Kidney epithelial cell (primary cell): ENCODE measurements around the gene GRM8. TPM values are rescaled to one million over a fixed set of nuclear protein-coding genes. Genes with fewer than 3 reads are reported as not detected.
"Not testable (repeated sequence)": the region's sequence is repeated elsewhere in the genome, so short reads cannot be mapped to it uniquely, and the experiment has no call there.

Experiments used
- DNase-seq: peaks from one replicate; pipeline ENCODE4 v3.0.0-alpha.2; 2010; ENCODE audit warnings: low read depth
- H3K27me3 ChIP-seq: 2 replicates; pipeline ENCODE4 v1.6.0; 2011; ENCODE audit warnings: low read length; ENCODE audit not compliant: control insufficient read depth, insufficient read depth
- H3K36me3 ChIP-seq: 2 replicates; pipeline ENCODE4 v1.5.1; 2011; ENCODE audit warnings: low read length; ENCODE audit not compliant: control insufficient read depth, insufficient read depth
- H3K4me3 ChIP-seq: 2 replicates; pipeline ENCODE4 v1.5.1; 2011; ENCODE audit warnings: low read depth, mild to moderate bottlenecking, control low read depth, low read length
- total RNA-seq: library from RNA; depleted of rRNA; stranded (reverse); fragments of >200 nt; gene quantifications from 2 replicates; pipeline ENCODE4 v1.2.3, GENCODE V29; 2015
- TF ChIP-seq, protein P1 (sequence below): IDR thresholded peaks from 2 replicates; pipeline ENCODE4 v1.5.1; 2011; ENCODE audit warnings: mild to moderate bottlenecking, moderate library complexity, low read length, control low read depth, inconsistent platforms; ENCODE audit not compliant: insufficient read depth, poor library complexity, severe bottlenecking

Gene GRM8
- total RNA-seq, 1 donor from 2014 or later = 0.17 TPM

DNA sequence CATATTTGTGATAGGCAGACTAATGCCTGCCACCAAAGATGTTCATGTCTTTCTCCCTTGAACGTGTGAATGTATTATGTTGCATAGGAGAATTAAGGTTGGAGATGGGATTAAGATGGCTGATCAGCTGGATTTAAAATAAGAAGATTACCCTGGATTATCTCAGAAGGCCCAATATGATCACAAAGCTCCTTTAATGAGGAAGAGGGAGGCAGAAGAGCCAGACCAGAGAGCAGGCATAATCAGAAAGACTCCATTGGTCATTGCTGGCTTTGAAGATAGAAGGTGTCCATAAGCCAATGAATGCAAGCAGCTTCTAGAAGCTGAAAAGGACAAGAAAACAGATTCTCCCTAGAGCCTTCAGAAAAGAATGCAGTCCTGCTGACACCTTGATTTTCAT, 410.3 kb downstream of the GRM8 start:
- Histone ChIP-seq H3K36me3 (no peaks in the 10 kb centered on the region), H3K4me3 (no peak overlapping the region), H3K27me3 (no peaks in the 10 kb centered on the region)
- TF ChIP-seq, protein P1, sequence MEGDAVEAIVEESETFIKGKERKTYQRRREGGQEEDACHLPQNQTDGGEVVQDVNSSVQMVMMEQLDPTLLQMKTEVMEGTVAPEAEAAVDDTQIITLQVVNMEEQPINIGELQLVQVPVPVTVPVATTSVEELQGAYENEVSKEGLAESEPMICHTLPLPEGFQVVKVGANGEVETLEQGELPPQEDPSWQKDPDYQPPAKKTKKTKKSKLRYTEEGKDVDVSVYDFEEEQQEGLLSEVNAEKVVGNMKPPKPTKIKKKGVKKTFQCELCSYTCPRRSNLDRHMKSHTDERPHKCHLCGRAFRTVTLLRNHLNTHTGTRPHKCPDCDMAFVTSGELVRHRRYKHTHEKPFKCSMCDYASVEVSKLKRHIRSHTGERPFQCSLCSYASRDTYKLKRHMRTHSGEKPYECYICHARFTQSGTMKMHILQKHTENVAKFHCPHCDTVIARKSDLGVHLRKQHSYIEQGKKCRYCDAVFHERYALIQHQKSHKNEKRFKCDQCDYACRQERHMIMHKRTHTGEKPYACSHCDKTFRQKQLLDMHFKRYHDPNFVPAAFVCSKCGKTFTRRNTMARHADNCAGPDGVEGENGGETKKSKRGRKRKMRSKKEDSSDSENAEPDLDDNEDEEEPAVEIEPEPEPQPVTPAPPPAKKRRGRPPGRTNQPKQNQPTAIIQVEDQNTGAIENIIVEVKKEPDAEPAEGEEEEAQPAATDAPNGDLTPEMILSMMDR = no peak
- no peak for DNase-seq

GRCh38 chr7:126840869-126841268, 411.9 kb downstream of the GRM8 start:
- no peak overlapping the region for H3K4me3 ChIP-seq
- TF ChIP-seq, protein P1 = no peak
- no peaks in the 10 kb centered on the region for H3K27me3 ChIP-seq
- DNase-seq = no peak
- no peaks in the 10 kb centered on the region for H3K36me3 ChIP-seq

DNA sequence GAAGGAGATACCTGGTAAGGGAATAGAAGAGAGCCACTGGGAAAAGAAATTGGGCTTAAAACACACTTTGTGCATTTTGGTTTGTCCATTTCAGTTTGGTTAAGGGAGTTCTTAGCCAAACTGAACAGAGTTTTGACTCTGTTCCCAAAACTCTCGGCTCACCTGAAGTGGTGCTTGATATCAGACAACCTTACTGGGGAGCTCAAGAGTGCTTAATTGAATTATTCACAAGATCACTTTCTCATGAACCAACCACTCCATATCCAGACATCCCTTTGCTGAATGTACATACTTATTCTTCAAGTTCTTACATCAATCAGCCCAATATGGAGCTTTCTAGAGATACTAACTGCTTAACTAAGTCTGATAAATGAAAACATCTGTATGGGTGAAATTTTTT, 413.1 kb downstream of the GRM8 start:
- H3K36me3 ChIP-seq = no peaks in the 10 kb centered on the region
- H3K27me3 ChIP-seq = no peaks in the 10 kb centered on the region
- no peak for DNase-seq
- no peak overlapping the region for H3K4me3 ChIP-seq
- TF ChIP-seq, protein P1 = no peak

GRCh38 chr7:126838194-126838593, 414.5 kb downstream of the GRM8 start:
- no peak for DNase-seq
- TF ChIP-seq, protein P1 = no peak
- Histone ChIP-seq H3K27me3 (no peaks in the 10 kb centered on the region), H3K36me3 (no peaks in the 10 kb centered on the region), H3K4me3 (no peak overlapping the region)

- DNase-seq, H3K27me3 ChIP-seq, H3K4me3 ChIP-seq, H3K36me3 ChIP-seq: not testable (repeated sequence)
Measured at GRCh38 chr7:126831241-126831640, 421.5 kb downstream of the GRM8 start.

DNA sequence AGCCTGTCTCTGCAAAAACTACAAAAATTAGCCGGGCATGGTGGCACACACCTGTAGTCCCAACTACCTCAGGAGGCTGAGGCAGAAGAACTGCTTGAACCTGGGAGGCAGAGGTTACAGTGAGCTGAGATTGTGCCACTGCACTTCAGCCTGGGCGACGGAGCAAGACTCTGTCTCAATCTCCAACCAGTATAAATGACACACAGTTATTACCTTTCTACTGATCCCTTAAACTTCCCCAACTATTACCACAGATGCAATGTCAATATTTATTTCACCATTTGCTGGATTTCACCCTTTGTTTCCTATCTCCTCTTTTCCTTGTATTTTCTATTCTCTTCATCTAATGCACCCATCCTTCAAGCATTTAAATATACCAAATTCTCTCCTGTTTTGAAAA, 431.8 kb downstream of the GRM8 start:
- no peak for DNase-seq
- H3K36me3 ChIP-seq = no peaks in the 10 kb centered on the region
- no peak overlapping the region for H3K4me3 ChIP-seq
- H3K27me3 ChIP-seq = no peaks in the 10 kb centered on the region
- TF ChIP-seq, protein P1 = no peak
